Caco-2 (cell line): Measurements from ENCODE around the gene PRAF2. TPM values are rescaled to one million over a fixed set of nuclear protein-coding genes. Genes with fewer than 3 reads are reported as not detected.

ENCODE experiments used
- BruUV-seq: library from RNA; stranded (reverse); fragments of 400-500 nt; replicated peaks from 2 replicates; lab custom pipeline; 2021; lab: Mats Ljungman, UMichigan
- CTCF ChIA-PET: fragments of 300-600 bp; sonication (Branson Sonifier 250); formaldehyde crosslinking; loops from one replicate; lab custom pipeline; 2022; ENCODE audit warnings: antibody characterized with exemption; lab: Charles Lee
- POLR2A ChIA-PET: fragments of 300-600 bp; sonication (Branson Sonifier 250); formaldehyde crosslinking; loops from one replicate; lab custom pipeline; 2022; ENCODE audit warnings: antibody characterized with exemption; lab: Charles Lee
- DNase-seq, 2 experiments: peaks; one replicate each; pipeline versions ENCODE4 v3.0.0 to v3.0.0-alpha.2; 2020 to 2022
- H3K27me3 ChIP-seq: replicated peaks from 2 replicates; pipeline ENCODE4 v1.6.0; 2011; ENCODE audit warnings: low read length; ENCODE audit not compliant: control insufficient read depth, insufficient read depth
- H3K36me3 ChIP-seq: 2 replicates; pipeline ENCODE4 v1.5.1; 2011; ENCODE audit warnings: low read length; ENCODE audit not compliant: control insufficient read depth, insufficient read depth
- H3K4me1 ChIP-seq: fragments of 250-450 bp; sonication (Bioruptor Pico); 2 replicates; pipeline ENCODE4 v1.5.1; 2020; ENCODE audit warnings: mild to moderate bottlenecking
- H3K4me3 ChIP-seq: 2 replicates; pipeline ENCODE4 v1.5.1; 2011; ENCODE audit warnings: low read depth, mild to moderate bottlenecking, control low read depth, low read length
- H3K9me3 ChIP-seq: fragments of 250-450 bp; sonication (Bioruptor Pico); 2 replicates; pipeline ENCODE4 v1.5.1; 2020; ENCODE audit warnings: mild to moderate bottlenecking, moderate library complexity
- H3K27ac Mint-ChIP-seq: one replicate; pipeline ENCODE4 v1.8.0; 2022; ENCODE audit warnings: mixed read lengths; ENCODE audit not compliant: unreplicated experiment
- H3K27me3 Mint-ChIP-seq: one replicate; pipeline ENCODE4 v1.8.0; 2022; ENCODE audit warnings: mixed read lengths; ENCODE audit not compliant: insufficient read depth, unreplicated experiment
- H3K36me3 Mint-ChIP-seq: one replicate; pipeline ENCODE4 v1.8.0; 2022; ENCODE audit warnings: mild to moderate bottlenecking, mixed read lengths; ENCODE audit not compliant: insufficient read depth, unreplicated experiment
- H3K4me1 Mint-ChIP-seq: one replicate; pipeline ENCODE4 v1.8.0; 2022; ENCODE audit warnings: low read depth, mixed read lengths; ENCODE audit not compliant: unreplicated experiment
- H3K4me3 Mint-ChIP-seq: one replicate; pipeline ENCODE4 v1.8.0; 2022; ENCODE audit warnings: mild to moderate bottlenecking, moderate library complexity, mixed read lengths; ENCODE audit not compliant: unreplicated experiment
- H3K9me3 Mint-ChIP-seq: one replicate; pipeline ENCODE4 v1.8.0; 2022; ENCODE audit warnings: mixed read lengths; ENCODE audit not compliant: unreplicated experiment
- CTCF ChIP-seq, 2 experiments: fragments of 200-600 bp in 1 of 2; IDR thresholded peaks; 1 replicate in 1 of 2; 2 replicates in 1 of 2; pipeline versions ENCODE4 v1.5.1 to v1.8.0; 2011 to 2022; ENCODE audit warnings: antibody characterized with exemption in 1 of 2, control low read depth in 1 of 2, inconsistent platforms in 1 of 2, low read depth in 1 of 2, low read length in 1 of 2, mild to moderate bottlenecking in 1 of 2, moderate library complexity in 1 of 2; ENCODE audit not compliant: insufficient read depth in 1 of 2, severe bottlenecking in 1 of 2, unreplicated experiment in 1 of 2
- intact Hi-C: fragments of 100-400 bp; cut with micrococcal nuclease; formaldehyde crosslinking; loops from one replicate; pipeline ENCODE4 v1.10.0; 2022; ENCODE audit not compliant: unreplicated experiment
- total RNA-seq: library from RNA; stranded (reverse); gene quantifications from 2 replicates; pipeline ENCODE4 v1.2.3, GENCODE V29; 2022

Gene PRAF2
- total RNA-seq, 1 experiment from 2014 or later, result 5.4 TPM

GRCh38 chrX:49063715-49064114 is 10.1 kb downstream of the PRAF2 start:
- no peaks in the 10 kb centered on the region for H3K4me1 ChIP-seq
- no peaks in the 10 kb centered on the region for H3K9me3 ChIP-seq
- POLR2A ChIA-PET, result no interaction called here
- BruUV-seq, result no TSS peak
- Mint-ChIP-seq H3K4me3 (no peak overlapping the region), H3K27ac (no peak overlapping the region), H3K9me3 (no peaks in the 10 kb centered on the region), H3K36me3 (peaks cover 17% of the 10 kb centered on the region), H3K4me1 (no peaks in the 10 kb centered on the region), H3K27me3 (no peaks in the 10 kb centered on the region)
- no peak overlapping the region for H3K4me3 ChIP-seq
- no peaks in the 10 kb centered on the region; the same call in 1 of the 2 replicates for H3K36me3 ChIP-seq
- no peak for TF ChIP-seq CTCF (IDR thresholded peaks at IDR 0.05; ENCODE audit: insufficient read depth in 1 of 2, low read depth in 1 of 2, low read length in 1 of 2, severe bottlenecking in 1 of 2, unreplicated experiment in 1 of 2)
- DNase-seq, result no peak
- no peaks in the 10 kb centered on the region for H3K27me3 ChIP-seq
- CTCF ChIA-PET, result no interaction called here
- intact Hi-C loops, result no loop called here

- no peaks in the 10 kb centered on the region for H3K27me3 ChIP-seq
- H3K4me3 ChIP-seq, result no peak overlapping the region
- CTCF ChIA-PET, result no interaction called here
- intact Hi-C loops, result no loop called here
- Mint-ChIP-seq H3K27ac (no peak overlapping the region), H3K9me3 (no peaks in the 10 kb centered on the region), H3K36me3 (peaks cover 17% of the 10 kb centered on the region), H3K27me3 (no peaks in the 10 kb centered on the region), H3K4me1 (no peaks in the 10 kb centered on the region), H3K4me3 (no peak overlapping the region)
- TF ChIP-seq CTCF (IDR thresholded peaks at IDR 0.05; ENCODE audit: insufficient read depth in 1 of 2, low read depth in 1 of 2, low read length in 1 of 2, severe bottlenecking in 1 of 2, unreplicated experiment in 1 of 2), result no peak
- no peaks in the 10 kb centered on the region for H3K9me3 ChIP-seq
- H3K36me3 ChIP-seq, result no peaks in the 10 kb centered on the region; the same call in 1 of the 2 replicates
- POLR2A ChIA-PET, result no interaction called here
- no TSS peak for BruUV-seq
- DNase-seq, result no peak
- H3K4me1 ChIP-seq, result no peaks in the 10 kb centered on the region
These were observed 11.9 kb downstream of the PRAF2 start for GRCh38 chrX:49061916-49062315.

GRCh38 chrX:49061490-49061889 is 12.3 kb downstream of the PRAF2 start:
- no TSS peak for BruUV-seq
- no peaks in the 10 kb centered on the region for H3K27me3 Mint-ChIP-seq
- CTCF ChIA-PET, result no interaction called here
- no peak for DNase-seq
- no peak overlapping the region for H3K4me3 Mint-ChIP-seq
- H3K36me3 Mint-ChIP-seq, result peaks cover 17% of the 10 kb centered on the region
- POLR2A ChIA-PET, result no interaction called here
- Histone ChIP-seq H3K27me3 (no peaks in the 10 kb centered on the region), H3K4me3 (no peak overlapping the region), H3K36me3 (no peaks in the 10 kb centered on the region; the same call in 1 of the 2 replicates), H3K9me3 (no peaks in the 10 kb centered on the region), H3K4me1 (no peaks in the 10 kb centered on the region)
- no peak for TF ChIP-seq CTCF (IDR thresholded peaks at IDR 0.05; ENCODE audit: insufficient read depth in 1 of 2, low read depth in 1 of 2, low read length in 1 of 2, severe bottlenecking in 1 of 2, unreplicated experiment in 1 of 2)
- H3K9me3 Mint-ChIP-seq, result no peaks in the 10 kb centered on the region
- H3K27ac Mint-ChIP-seq, result no peak overlapping the region
- no peaks in the 10 kb centered on the region for H3K4me1 Mint-ChIP-seq
- intact Hi-C loops, result no loop called here
